Stomach smooth muscle (tissue), 2 donors: Measurements from ENCODE around the gene STX8.
"Not testable (repeated sequence)": the region's sequence is repeated elsewhere in the genome, so short reads cannot be mapped to it uniquely, and the experiment has no call there.

Experiments used
- H3K27ac ChIP-seq: one replicate; pipeline ENCODE4 v1.7.0; 2013; ENCODE audit warnings: mild to moderate bottlenecking, low read length, inconsistent platforms
- H3K27me3 ChIP-seq, 2 donors: one replicate each; pipeline ENCODE4 v1.7.0; 2013; ENCODE audit warnings: low read length in 2 of 2; ENCODE audit not compliant: insufficient read depth in 2 of 2, control insufficient read depth in 1 of 2
- H3K36me3 ChIP-seq, 2 donors: one replicate each; pipeline ENCODE4 v1.7.0; 2013; ENCODE audit warnings: low read length in 2 of 2; ENCODE audit not compliant: control insufficient read depth in 2 of 2, insufficient read depth in 2 of 2
- H3K4me1 ChIP-seq: one replicate; pipeline ENCODE4 v1.7.0; 2013; ENCODE audit warnings: low read length; ENCODE audit not compliant: control insufficient read depth, insufficient read depth
- H3K4me3 ChIP-seq, 2 donors: one replicate each; pipeline ENCODE4 v1.7.0; 2013; ENCODE audit warnings: low read length in 2 of 2
- H3K9ac ChIP-seq, 2 donors: one replicate each; pipeline ENCODE4 v1.7.0; 2013; ENCODE audit warnings: low read length in 2 of 2, mild to moderate bottlenecking in 1 of 2
- H3K9me3 ChIP-seq, 2 donors: one replicate each; pipeline ENCODE4 v1.7.0; 2013; ENCODE audit warnings: low read length in 2 of 2; ENCODE audit not compliant: control insufficient read depth in 2 of 2
- donor health status: healthy.
- donor health status: Pancreatic carcinoma.

Gene STX8

GRCh38 chr17:9587969-9588656 lies 12.5 kb upstream of the STX8 start:
- H3K9me3 ChIP-seq, result no peaks in the 10 kb centered on the region
- H3K4me1 ChIP-seq, result no peaks in the 10 kb centered on the region
- no peaks in the 10 kb centered on the region for H3K27me3 ChIP-seq
- no peak overlapping the region for H3K4me3 ChIP-seq
- H3K36me3 ChIP-seq, result no peaks in the 10 kb centered on the region
- no peak overlapping the region for H3K9ac ChIP-seq
- H3K27ac ChIP-seq, result no peak overlapping the region

- peak overlapping the region in 1 of 2 donors; percentile 94 for H3K4me3 ChIP-seq
- no peak overlapping the region for H3K27ac ChIP-seq
- H3K27me3 ChIP-seq, result no peaks in the 10 kb centered on the region
- peaks cover 16% of the 10 kb centered on the region for H3K4me1 ChIP-seq
- no peaks in the 10 kb centered on the region for H3K36me3 ChIP-seq
- no peaks in the 10 kb centered on the region for H3K9me3 ChIP-seq
- peak overlapping the region in 1 of 2 donors; percentile 91 for H3K9ac ChIP-seq
Observed at GRCh38 chr17:9577373-9577709, 1.7 kb upstream of the STX8 start.

GRCh38 chr17:9576521-9577372 lies 1.1 kb upstream of the STX8 start, which contains the start of gene CFAP52:
Gene CFAP52, plus strand, starts transcription at chr17:9576642. Its CDS starts 54 bp downstream, at chr17:9576696.
- Histone ChIP-seq H3K4me3 (peak within 1 kb of the TSS; percentile 88 to 94), H3K36me3 (no peaks in the 10 kb centered on the region), H3K9ac (peak within 1 kb of the TSS; percentile 87 to 91), H3K4me1 (peaks cover 16% of the 10 kb centered on the region), H3K27ac (peak within 1 kb of the TSS; percentile 19), H3K27me3 (no peaks in the 10 kb centered on the region), H3K9me3 (no peaks in the 10 kb centered on the region)

- Histone ChIP-seq H3K9ac (no peak overlapping the region), H3K4me3 (no peak overlapping the region), H3K4me1 (peaks cover 6% of the 10 kb centered on the region), H3K27ac (no peak overlapping the region), H3K36me3 (peaks cover 0 to 6% of the 10 kb centered on the region in 2 donors), H3K27me3 (no peaks in the 10 kb centered on the region), H3K9me3 (no peaks in the 10 kb centered on the region)
Observed at GRCh38 chr17:9571201-9571600, 4.4 kb downstream of the STX8 start.

GRCh38 chr17:9568957-9569588 lies 6.5 kb downstream of the STX8 start:
- H3K4me3 ChIP-seq, result no peak overlapping the region
- no peaks in the 10 kb centered on the region for H3K27me3 ChIP-seq
- no peaks in the 10 kb centered on the region for H3K9me3 ChIP-seq
- H3K4me1 ChIP-seq, result no peaks in the 10 kb centered on the region
- no peak overlapping the region for H3K9ac ChIP-seq
- peaks cover 0 to 6% of the 10 kb centered on the region in 2 donors for H3K36me3 ChIP-seq
- H3K27ac ChIP-seq, result no peak overlapping the region

- no peaks in the 10 kb centered on the region for H3K9me3 ChIP-seq
- H3K27ac ChIP-seq, result no peak overlapping the region
- H3K27me3 ChIP-seq, result no peaks in the 10 kb centered on the region
- H3K36me3 ChIP-seq, result peaks cover 0 to 6% of the 10 kb centered on the region in 2 donors
- no peak overlapping the region for H3K4me3 ChIP-seq
- no peak overlapping the region for H3K9ac ChIP-seq
- H3K4me1 ChIP-seq, result no peaks in the 10 kb centered on the region
Observed at GRCh38 chr17:9568004-9568403, 7.6 kb downstream of the STX8 start.

GRCh38 chr17:9566739-9567138 lies 8.9 kb downstream of the STX8 start:
- not testable (repeated sequence) for H3K36me3 ChIP-seq, H3K27me3 ChIP-seq, H3K27ac ChIP-seq, H3K4me1 ChIP-seq, H3K4me3 ChIP-seq, H3K9ac ChIP-seq, H3K9me3 ChIP-seq

- peaks cover 0 to 6% of the 10 kb centered on the region in 2 donors for H3K36me3 ChIP-seq
- H3K27ac ChIP-seq, result no peak overlapping the region
- no peaks in the 10 kb centered on the region for H3K27me3 ChIP-seq
- H3K9ac ChIP-seq, result no peak overlapping the region
- no peaks in the 10 kb centered on the region for H3K4me1 ChIP-seq
- H3K4me3 ChIP-seq, result no peak overlapping the region
- H3K9me3 ChIP-seq, result no peaks in the 10 kb centered on the region
Observed at GRCh38 chr17:9566067-9566466, 9.6 kb downstream of the STX8 start.

- peaks cover 0 to 4% of the 10 kb centered on the region in 2 donors for H3K36me3 ChIP-seq
- no peaks in the 10 kb centered on the region for H3K27me3 ChIP-seq
- H3K4me1 ChIP-seq, result no peaks in the 10 kb centered on the region
- H3K9me3 ChIP-seq, result no peaks in the 10 kb centered on the region
- no peak overlapping the region for H3K4me3 ChIP-seq
- no peak overlapping the region for H3K27ac ChIP-seq
- H3K9ac ChIP-seq, result no peak overlapping the region
Observed at GRCh38 chr17:9564104-9564503, 11.5 kb downstream of the STX8 start.

GRCh38 chr17:9557857-9558256 lies 17.8 kb downstream of the STX8 start:
- no peak overlapping the region for H3K9ac ChIP-seq
- H3K9me3 ChIP-seq, result no peaks in the 10 kb centered on the region
- no peaks in the 10 kb centered on the region for H3K4me1 ChIP-seq
- H3K27me3 ChIP-seq, result no peaks in the 10 kb centered on the region
- no peak overlapping the region for H3K27ac ChIP-seq
- no peak overlapping the region for H3K4me3 ChIP-seq
- H3K36me3 ChIP-seq, result no peaks in the 10 kb centered on the region
